NCI-H82 (cell line): Measurements from ENCODE around the gene CPEB4.

Source experiments
- DNase-seq: peaks from one replicate; lab custom pipeline; 2025; lab: John Stamatoyannopoulos, UW

Gene CPEB4

GRCh38 chr5:173885475-173886010 is 2.6 kb upstream of the CPEB4 start:
- DNase-seq, result no peak

GRCh38 chr5:173886150-173886549 is 2.0 kb upstream of the CPEB4 start:
- no peak for DNase-seq

GRCh38 chr5:173888473-173889131 is 453 bp downstream of the CPEB4 start:
- peak; percentile 18 for DNase-seq

GRCh38 chr5:173890195-173890991 is 2.2 kb downstream of the CPEB4 start:
- peak; percentile 82 for DNase-seq

GRCh38 chr5:173891308-173892116 is 3.4 kb downstream of the CPEB4 start:
- DNase-seq, result no peak

- DNase-seq, result no peak
Observed at GRCh38 chr5:173893192-173893561, 5.0 kb downstream of the CPEB4 start.

GRCh38 chr5:173895401-173896165 is 7.4 kb downstream of the CPEB4 start:
- no peak for DNase-seq

- DNase-seq, result no peak
Observed at GRCh38 chr5:173896631-173897030, 8.5 kb downstream of the CPEB4 start.

- peak; percentile 6 for DNase-seq
Observed at GRCh38 chr5:173901705-173902104, 13.6 kb downstream of the CPEB4 start.

GRCh38 chr5:173902334-173902733 is 14.2 kb downstream of the CPEB4 start:
- no peak for DNase-seq

- DNase-seq, result no peak
Observed at GRCh38 chr5:173902743-173903142, 14.6 kb downstream of the CPEB4 start.

GRCh38 chr5:173903396-173904140 is 15.4 kb downstream of the CPEB4 start:
- DNase-seq, result no peak

GRCh38 chr5:173904151-173904550 is 16.0 kb downstream of the CPEB4 start:
- no peak for DNase-seq

GRCh38 chr5:173907284-173907683 is 19.1 kb downstream of the CPEB4 start:
- no peak for DNase-seq

- DNase-seq, result no peak
Observed at GRCh38 chr5:173907686-173908371, 19.7 kb downstream of the CPEB4 start.

GRCh38 chr5:173909199-173909598 is 21.1 kb downstream of the CPEB4 start:
- DNase-seq, result peak; percentile 23

- no peak for DNase-seq
Observed at GRCh38 chr5:173910215-173910614, 22.1 kb downstream of the CPEB4 start.

GRCh38 chr5:173911623-173912022 is 23.5 kb downstream of the CPEB4 start:
- no peak for DNase-seq

- no peak for DNase-seq
Observed at GRCh38 chr5:173913686-173914321, 25.7 kb downstream of the CPEB4 start.
